Activated CD4-positive, CD25-positive, alpha-beta regulatory T cell (primary cell): ENCODE results near the gene CTIF.
"Not testable (repeated sequence)": the region's sequence is repeated elsewhere in the genome, so short reads cannot be mapped to it uniquely, and the experiment has no call there.

Source experiments
- DNase-seq, 4 experiments: peaks; one replicate each; lab custom pipeline; 2025; lab: John Stamatoyannopoulos, UW

The CTIF gene

DNA sequence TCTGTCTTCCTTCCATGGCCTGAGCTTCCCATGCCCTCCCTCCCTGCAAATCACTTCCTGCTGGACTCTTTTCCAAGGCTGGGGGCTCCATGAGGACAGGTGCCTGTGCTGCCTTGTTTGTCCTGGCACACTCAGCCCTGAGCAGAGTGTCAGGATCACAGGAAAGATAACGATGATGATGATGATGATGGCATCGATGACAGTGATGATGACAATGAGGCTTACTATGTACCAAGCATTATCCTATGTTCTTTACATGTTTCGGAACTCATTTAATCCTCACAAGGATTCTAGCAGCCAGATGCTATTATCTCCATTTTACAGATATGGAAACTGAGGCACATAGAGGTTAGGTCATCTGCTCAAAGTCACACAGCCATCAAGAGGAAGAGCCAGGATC lies 170.0 kb downstream of the CTIF start:
- no peak for DNase-seq

DNA sequence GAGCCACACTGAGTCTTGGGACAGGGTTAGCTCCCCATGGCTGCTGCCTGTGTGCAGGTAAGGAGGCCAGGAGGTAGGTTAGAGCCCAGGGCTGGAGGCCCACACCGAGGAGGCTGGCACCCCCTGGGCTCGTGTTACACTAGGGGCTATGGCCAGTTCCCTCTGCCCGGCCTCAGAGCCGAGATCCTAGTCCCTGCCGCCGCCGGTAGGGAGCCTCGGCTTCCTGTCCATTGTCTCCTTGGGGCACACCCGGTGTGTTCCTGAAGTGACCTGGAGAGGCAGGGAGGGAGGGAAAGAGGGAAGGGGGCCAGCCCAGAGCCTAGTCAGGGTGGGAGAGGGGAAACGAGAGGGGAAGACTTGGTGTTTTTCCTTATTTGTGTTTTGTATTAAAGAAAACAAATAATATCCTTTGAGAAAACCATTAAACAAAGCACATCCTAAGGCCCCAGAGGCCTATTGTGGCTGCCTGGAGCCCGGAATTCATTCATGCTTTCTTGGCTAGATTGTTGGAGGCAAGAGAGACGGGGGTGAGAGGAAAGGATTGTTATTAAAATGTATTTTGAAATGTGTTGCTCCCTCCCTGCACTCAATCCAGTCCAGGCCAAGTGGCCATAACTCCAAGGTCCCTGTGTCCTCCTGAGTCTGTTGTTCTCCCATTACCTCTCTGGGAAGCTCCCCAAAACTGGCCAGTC lies 170.7 kb downstream of the CTIF start:
- no peak for DNase-seq

DNA sequence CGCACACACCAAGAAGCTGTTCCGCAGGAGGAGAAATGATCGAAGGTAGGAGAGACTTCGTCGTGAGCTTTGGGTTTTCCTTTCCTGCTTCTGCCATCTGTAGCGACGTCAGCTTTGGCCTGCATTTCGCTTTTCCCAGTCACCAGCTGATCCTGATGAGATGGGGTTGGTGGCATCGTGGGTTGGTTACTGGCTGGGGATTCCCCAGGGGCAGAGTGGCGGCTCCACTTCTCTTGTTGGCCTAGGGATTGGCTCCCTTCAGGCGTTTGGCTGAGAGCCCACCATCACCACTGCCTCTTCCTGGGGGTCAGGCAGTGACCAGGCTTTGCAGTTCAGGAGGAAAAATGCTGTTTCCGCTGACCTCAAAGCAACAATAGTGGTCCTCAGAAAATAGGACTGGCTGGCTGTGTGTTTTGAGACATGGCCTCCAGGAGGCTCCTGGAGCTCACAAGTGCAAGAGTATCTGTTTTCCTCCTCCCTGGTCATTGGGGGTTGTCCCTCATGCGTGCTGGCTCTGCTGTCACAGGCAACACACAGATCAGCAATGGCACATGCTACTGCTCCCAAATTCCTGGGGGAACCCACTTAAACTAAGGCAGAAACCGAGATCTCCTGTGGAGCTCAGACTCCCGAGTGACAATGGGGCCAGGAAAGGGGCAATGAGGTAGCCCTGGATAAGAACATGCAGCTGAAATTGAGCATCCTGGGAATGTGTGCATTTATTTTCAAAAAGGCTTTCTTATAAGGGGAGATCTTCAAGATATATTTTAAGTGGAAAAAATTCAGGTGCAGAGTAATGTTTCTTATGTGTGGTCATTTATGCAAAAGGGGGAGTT lies 173.0 kb downstream of the CTIF start:
- DNase-seq: no peak

DNA sequence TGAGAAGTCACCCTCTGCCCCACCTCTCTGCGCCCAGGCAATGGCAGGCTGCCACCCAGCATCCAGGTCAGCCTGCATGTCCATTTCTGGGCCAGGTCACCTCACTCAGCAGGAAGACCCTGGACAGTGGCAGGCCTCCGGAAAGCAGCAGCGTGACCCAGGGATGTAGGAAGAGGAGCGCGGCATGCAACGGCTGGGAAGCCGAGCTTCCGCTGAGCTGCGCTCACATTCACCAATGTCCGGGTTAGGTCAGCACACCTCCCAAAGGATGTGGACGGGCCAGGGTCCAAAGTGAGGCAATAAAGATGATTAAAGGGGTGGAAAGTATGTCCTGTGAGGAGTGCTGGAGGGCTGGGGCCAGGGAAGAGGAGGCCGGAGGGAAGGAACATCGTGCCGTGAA lies 174.5 kb downstream of the CTIF start:
- no peak for DNase-seq

DNA sequence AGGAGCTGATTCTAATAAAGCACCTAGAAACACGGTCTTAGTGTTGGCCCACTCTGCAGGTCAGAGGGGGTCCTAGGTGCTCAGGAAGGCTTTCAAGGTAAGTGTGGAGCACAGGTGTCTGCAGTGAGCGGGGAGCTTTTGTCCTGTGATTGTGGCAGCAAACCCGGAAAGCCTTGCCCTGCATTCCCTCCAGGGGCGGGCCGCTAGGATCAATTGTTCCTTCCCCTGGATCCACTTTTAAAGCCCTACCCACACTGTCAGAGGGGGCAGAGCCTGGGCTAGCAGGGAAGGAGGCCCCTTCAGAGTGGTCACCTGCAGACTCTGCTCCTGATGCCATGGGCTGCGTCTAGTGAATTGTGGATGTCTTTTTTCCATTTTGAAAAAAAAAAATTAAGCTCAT lies 176.0 kb downstream of the CTIF start:
- DNase-seq: no peak

DNA sequence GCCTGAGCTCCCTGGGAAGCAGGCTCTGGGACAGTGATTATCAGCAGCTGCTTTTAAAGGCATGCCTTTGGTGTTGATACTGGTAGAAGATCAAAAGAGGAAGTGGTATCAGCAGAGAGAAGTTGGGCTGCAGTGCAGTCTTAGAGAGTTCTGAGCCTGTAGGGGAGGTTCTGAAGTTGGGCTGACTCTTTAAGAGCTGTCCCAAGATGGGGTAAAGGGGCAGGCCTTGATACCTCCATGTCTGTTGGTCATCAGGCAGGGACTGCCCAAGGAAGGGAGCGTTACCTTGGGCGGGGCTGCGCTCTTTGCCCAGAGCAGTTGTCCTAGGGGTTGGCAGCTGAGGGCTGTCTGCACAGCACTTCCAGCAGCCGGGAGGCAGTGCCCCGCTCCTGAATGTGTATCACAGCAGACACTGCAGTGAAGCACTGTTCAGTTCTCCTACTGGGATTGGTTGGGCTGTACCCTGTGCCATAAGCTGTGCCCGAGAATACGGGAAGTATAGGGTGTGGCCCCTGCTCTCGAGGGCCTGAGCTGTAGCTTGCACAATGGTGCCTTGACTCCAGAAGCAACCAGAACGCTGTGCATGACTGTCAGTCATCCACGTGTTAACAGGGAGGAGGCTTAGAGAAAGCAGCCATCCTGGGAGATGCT lies 177.0 kb downstream of the CTIF start:
- no peak for DNase-seq

DNA sequence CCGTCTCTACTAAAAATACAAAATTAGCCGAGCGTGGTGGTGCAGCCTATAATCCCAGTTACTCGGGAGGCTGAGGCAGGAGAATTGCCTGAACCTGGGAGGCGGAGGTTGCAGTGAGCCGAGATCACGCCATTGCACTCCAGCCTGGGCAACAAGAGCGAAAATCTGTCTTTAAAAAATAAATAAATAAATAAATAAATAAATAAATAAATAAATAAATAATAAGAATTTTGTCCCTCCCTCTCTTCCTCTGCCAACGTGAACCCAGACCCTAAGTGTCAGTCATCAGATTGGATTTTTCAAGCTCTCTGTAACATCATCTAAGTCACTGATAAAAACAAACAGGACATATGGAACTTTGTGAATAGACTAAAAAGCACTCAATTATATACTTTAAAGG lies 178.4 kb downstream of the CTIF start:
- not testable (repeated sequence) for DNase-seq

DNA sequence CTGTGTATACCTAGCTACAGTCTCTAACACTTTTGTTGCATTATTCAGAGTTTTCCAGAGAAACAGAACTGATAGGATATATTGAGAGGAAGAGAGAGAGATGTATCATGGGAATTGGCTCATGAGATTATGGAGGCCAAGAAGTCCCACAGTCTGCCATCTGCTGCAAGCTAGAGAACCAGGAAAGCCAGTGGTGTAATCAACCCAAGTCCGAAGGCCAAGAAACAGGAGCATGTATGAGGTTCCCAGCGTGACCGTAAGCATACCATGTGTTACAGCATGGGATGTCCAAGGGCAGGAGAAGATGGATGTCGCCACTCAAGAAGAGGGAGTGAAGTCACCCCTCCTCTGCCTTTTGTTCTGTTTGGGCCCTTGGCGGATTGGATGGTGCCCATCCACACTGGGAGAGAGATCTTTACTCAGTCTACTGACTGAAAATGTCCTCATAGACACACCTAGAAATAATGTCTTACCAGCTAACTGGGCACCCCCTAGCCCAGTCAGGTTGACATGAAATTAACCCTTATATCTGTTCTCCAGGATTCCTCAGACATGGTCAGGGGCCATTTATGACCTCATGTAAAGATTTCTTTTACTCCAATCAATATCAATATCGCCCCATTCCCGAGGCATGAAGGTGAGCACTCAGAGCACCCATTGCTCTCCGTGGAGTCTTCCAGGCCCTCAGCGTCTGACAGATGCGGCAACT lies 179.6 kb downstream of the CTIF start:
- DNase-seq: no peak

DNA sequence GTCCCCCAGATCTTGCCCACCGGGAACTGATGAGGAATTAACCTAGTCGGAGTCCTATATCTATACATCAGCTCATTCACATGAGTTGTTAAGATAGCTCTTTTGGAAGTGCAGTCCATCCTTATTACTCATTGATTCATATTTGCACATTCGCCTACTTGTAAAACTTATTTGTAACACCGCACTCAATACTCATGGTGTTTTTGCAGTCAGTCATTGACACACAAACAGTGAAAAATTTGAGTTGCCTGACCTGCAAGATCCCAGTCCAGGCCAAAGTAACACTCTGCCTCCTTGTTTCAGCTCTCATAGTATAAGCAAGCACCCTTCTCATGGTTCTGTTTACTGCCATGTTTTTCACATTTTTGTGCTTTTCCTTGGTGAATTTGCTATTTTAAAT lies 180.6 kb downstream of the CTIF start:
- DNase-seq: no peak

DNA sequence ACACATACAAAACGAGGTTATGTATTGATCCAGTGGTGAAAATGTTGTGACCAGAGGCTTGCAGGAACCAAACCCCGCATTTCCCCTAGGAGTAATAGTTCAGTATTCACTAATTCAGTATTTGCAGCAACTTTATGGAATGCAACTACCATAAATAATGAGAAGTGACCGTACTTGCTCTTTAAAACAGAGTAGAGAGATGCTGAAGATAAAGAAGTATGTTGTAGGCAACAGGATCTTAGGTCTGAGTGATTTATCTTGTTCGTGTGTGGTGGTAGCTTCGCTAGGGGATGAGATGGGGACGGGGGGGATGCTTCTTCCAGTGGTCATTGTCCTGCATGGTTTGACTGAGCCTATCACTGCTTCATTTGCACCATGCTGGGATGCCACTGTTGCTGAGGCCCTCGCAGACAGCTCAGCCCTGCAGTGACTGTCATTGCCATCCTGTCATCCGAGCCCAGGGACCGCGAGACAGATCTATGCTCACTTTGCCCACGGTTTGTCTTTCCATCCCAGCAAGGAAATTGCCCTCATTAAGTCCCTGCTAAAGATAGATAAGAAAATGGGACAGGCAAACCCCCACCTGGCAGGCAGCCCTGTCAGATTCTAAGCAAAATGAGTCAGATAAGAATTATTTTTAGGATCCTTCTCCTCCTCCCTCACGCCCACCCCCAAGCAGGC lies 181.3 kb downstream of the CTIF start:
- no peak for DNase-seq

DNA sequence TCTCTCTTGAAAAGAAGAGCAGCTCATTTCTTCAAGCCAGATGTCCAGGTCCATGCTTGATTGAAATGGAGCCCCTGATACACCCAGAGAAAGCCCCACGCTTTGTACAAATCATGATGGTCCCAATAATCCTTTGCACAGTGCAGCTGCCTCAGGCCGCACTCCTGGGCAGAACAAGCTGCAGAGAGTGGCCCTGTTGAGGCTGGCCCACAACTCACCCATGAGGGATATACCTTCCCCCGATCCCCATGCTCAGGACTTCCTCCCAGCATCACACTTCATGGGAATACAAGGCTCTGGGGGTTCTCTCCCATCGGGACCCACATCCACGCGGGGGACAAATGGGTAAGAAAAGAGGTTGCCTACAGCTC lies 181.8 kb downstream of the CTIF start:
- no peak for DNase-seq

DNA sequence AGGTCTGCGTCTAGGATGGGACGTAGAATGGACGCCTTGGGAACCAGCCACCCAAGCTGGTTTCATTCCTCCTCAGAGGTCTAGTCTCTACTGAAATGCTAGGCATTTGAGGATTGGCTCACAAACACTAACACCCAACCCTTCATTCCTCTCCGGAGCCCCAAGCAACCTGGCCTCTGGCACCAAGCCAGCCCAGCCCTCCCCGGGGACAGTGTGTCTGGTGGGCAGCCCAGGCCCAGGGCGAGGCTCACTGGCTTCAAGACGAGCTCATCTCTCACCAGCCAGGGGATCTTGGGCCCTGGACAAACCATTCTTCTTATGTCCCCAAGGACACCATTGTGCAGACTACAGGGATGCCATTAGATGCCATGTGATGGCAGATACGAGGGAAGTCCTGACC lies 182.5 kb downstream of the CTIF start:
- no peak for DNase-seq

DNA sequence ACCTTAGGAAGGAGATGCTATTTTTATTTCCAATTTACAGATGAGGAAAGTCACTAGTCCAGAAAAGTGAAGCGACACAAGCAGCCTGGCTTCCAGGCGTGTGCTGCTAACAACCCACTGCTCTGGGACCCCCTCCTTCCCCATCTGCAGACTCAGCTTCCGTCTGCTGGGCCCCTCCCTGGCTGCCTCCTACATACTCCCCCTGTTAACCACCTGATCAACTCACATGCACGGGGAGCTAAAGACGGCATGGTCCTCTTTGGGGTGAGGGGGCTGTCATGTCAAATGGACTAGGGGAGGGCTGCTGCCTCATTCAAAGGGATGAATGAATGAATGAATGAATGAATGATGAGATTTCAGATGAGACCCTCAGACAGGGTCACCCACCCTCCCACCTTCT lies 184.2 kb downstream of the CTIF start:
- DNase-seq: no peak

DNA sequence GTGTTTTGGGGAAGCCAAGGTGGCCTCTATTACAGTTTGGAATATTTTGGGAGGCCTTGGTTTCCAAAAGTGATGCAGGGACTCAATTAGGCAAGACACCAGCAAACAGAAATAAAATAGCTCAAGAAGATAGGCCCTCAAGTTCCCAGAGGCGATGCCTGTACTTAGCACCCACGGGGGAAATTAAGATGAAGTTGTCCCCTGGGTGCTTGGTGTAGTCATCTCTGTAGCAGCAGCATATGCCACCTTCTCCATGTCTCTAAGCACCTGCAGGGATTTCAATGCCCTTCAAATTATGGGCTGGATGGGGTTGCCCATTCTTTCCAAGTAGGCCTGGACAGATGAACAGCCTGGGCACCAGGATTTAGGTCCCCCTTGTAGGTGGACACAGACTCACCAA lies 185.0 kb downstream of the CTIF start:
- DNase-seq: no peak

DNA sequence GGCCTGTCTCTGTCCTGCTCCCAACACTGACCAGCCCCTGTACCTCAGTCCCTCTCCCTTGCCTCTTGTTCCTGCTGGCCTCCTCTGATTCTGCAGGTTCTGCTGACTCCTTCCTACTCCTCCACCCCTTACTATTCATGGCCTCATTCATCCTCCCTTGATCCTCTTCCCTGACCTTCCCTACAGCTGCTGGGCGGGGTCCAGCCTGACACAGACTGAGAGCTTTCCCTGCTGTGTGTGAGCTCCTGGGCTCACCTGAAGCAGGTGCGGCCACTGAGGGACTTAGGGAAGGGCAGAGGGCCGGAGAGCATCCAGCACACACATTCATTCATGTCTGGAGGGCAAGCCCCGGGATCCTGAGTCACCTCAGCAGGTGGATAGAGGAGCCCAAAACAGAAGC lies 185.6 kb downstream of the CTIF start:
- DNase-seq: no peak

DNA sequence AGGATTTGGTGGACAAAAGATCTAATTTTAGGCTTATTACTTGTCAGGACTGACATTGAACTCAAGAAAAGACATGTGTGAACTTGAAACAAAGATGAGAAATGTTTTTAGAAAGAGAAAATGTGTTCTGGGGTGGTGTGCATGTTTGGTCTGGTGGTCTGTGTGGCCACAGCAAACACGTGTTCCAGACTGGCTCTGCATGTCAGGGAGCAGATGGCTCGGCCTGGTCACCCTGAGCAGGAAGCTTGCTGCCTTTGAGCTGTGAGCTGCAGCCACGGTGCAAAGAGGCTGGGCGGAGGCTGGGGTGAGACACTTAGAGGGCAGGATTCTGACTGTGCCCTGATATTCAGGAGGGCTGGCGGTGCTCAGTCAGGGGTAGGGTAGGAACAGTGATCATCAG lies 186.1 kb downstream of the CTIF start:
- no peak for DNase-seq

DNA sequence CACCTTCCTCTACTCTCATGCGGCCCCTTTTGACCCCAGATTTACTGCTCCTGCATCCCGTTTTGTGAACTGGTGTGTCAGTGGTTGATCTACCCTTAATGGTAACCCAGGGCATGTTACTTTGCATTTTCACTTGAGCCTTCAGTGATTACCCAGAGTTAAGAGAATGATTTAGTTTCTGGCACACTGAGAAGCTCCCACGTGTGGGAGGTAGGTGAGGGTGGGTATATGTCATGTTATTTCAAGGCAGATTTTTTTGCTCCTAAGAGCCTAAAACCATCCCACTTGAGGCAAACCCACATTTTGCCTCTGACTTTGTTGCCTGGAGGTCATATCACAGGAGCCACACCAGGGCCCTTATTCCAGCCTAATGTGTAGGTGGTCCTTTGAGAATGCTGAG lies 186.7 kb downstream of the CTIF start:
- DNase-seq: no peak

DNA sequence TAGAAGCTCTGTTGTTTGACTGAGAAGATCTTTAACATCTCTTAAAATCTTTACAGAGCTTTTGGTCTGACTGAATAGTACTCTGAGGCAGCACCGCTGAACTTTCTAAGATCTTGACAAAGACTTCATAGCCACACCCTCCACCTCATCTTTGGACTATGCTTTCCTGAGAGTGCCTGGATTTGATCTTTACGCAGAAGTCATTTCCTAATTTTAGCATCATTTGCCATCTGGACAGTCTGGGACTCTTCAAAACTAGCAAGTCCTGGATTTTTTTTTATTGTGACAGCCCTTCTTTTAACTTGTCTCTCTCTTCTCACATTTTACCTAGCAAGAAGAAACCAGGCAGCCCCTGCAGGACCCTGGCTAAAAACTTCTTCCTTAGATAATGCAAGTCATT lies 188.8 kb downstream of the CTIF start:
- no peak for DNase-seq

DNA sequence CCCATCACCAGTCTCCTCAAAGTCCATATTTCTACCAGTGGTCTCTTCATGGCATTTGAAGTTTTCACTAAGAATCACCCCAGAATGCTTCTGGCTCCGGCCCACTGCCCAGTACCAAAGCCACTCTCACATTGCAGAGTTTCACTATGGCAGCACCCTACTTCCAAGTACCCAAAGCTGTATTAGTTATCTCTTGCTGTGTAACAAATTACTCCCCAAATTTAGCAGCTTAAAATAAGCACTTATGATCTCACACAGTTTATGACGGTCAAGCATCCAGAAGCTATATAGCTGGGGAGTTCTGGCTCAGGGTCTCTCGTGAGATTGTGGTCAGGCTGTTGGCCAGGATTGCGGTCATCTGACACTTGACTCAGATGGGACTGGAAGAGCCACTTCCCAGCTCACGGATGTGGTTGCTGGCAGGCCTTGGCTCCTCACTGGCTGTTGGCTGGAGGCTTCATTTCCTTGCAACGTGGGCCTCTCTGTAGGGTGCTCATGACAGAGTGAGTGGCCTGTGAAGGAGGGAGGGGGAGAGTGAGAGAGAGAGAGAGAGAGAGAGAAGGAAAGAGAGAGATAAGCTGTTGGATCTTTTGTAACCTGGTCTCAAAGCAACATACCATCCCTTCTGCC lies 189.5 kb downstream of the CTIF start:
- no peak for DNase-seq

DNA sequence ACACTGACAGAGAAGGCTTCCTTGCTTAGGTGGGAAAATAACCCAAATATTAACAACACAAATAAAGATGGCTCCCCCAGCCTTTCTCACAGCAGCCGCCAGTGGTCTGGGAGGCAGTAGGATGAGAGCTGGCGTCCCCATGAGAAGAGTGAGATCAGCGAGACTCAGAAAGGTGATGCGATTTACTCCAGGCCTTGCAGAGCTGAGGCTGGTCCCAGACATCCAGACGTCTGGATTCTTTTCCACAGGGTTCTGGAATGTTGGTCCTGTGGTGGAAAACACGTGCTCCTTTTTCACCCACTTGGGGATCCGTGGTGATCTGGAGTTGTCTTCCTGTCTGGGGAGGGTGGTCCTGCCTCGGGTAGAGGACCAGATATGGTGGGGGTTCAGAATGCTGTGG lies 190.6 kb downstream of the CTIF start:
- DNase-seq: no peak

DNA sequence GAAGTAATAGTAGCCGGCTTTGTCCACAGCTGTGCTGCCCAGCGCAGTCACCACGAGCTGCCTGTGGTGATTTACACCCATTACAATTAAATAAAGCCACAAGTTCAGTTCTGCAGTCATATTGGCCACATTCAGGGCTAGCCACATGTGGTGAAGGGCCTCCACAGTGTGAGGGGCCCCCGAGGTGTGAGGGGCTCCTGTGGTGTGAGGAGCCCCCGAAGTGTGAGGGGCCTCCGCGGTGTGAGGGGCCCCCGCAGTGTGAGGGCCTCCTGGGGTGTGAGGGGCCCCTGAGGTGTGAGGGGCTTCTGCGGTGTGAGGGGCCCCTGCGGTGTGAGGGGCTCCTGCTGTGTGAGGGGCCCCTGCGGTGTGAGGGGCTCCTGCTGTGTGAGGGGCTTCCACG lies 191.2 kb downstream of the CTIF start:
- DNase-seq: no peak
